Mononuclear cell (primary cell): ENCODE measurements around the gene DERA. TPM values are rescaled to one million over a fixed set of nuclear protein-coding genes. Genes with fewer than 3 reads are reported as not detected.
"Not testable (repeated sequence)": the region's sequence is repeated elsewhere in the genome, so short reads cannot be mapped to it uniquely, and the experiment has no call there.

Source experiments
- H3K27me3 ChIP-seq: 2 replicates; pipeline ENCODE4 v1.6.0; 2011; ENCODE audit warnings: low read length, control low read depth; ENCODE audit not compliant: insufficient read depth
- H3K4me1 ChIP-seq: 2 replicates; pipeline ENCODE4 v1.5.1; 2011; ENCODE audit warnings: mild to moderate bottlenecking, low read length, control low read depth; ENCODE audit not compliant: insufficient read depth
- H3K4me3 ChIP-seq: 2 replicates; pipeline ENCODE4 v1.5.1; 2011; ENCODE audit warnings: mild to moderate bottlenecking, low read length, moderate library complexity
- H3K9me3 ChIP-seq: 2 replicates; pipeline ENCODE4 v1.5.1; 2011; ENCODE audit warnings: low read depth, mild to moderate bottlenecking, control low read depth, low read length
- total RNA-seq: library from RNA; depleted of rRNA; stranded (reverse); fragments of >200 nt; gene quantifications from one replicate; pipeline ENCODE4 v1.2.3, GENCODE V29; 2012

DERA gene
- total RNA-seq, 1 donor, result 18.9 TPM

GRCh38 chr12:15931590-15932053 lies 20.5 kb downstream of the DERA start:
- no peaks in the 10 kb centered on the region for H3K9me3 ChIP-seq
- H3K4me1 ChIP-seq, result no peaks in the 10 kb centered on the region

GRCh38 chr12:15932327-15932726 lies 21.2 kb downstream of the DERA start:
- H3K9me3 ChIP-seq, result no peaks in the 10 kb centered on the region
- no peaks in the 10 kb centered on the region for H3K27me3 ChIP-seq
- H3K4me1 ChIP-seq, result no peaks in the 10 kb centered on the region
- no peak overlapping the region for H3K4me3 ChIP-seq

More at GRCh38 chr12:15931590-15932053, 20.5 kb downstream of the DERA start:
- Histone ChIP-seq H3K4me3 (no peak overlapping the region), H3K27me3 (no peaks in the 10 kb centered on the region)

GRCh38 chr12:15932971-15933370 lies 21.8 kb downstream of the DERA start:
- no peaks in the 10 kb centered on the region for H3K9me3 ChIP-seq
- H3K27me3 ChIP-seq, result no peaks in the 10 kb centered on the region
- no peak overlapping the region for H3K4me3 ChIP-seq
- no peaks in the 10 kb centered on the region for H3K4me1 ChIP-seq

GRCh38 chr12:15933751-15934150 lies 22.6 kb downstream of the DERA start:
- Histone ChIP-seq H3K9me3 (no peaks in the 10 kb centered on the region), H3K4me1 (no peaks in the 10 kb centered on the region), H3K27me3 (no peaks in the 10 kb centered on the region), H3K4me3 (no peak overlapping the region)

- Histone ChIP-seq H3K9me3 (no peaks in the 10 kb centered on the region), H3K4me1 (no peaks in the 10 kb centered on the region), H3K4me3 (no peak overlapping the region), H3K27me3 (no peaks in the 10 kb centered on the region)
Measured at GRCh38 chr12:15936751-15937150, 25.6 kb downstream of the DERA start.

- Histone ChIP-seq H3K9me3 (no peaks in the 10 kb centered on the region), H3K27me3 (no peaks in the 10 kb centered on the region), H3K4me1 (no peaks in the 10 kb centered on the region), H3K4me3 (no peak overlapping the region)
Measured at GRCh38 chr12:15937902-15938301, 26.8 kb downstream of the DERA start.

GRCh38 chr12:15939111-15939510 lies 28.0 kb downstream of the DERA start:
- Histone ChIP-seq H3K4me3 (no peak overlapping the region), H3K27me3 (no peaks in the 10 kb centered on the region), H3K4me1 (no peaks in the 10 kb centered on the region), H3K9me3 (no peaks in the 10 kb centered on the region)

GRCh38 chr12:15942475-15942874 lies 31.3 kb downstream of the DERA start:
- H3K9me3 ChIP-seq, result no peaks in the 10 kb centered on the region
- H3K4me3 ChIP-seq, result no peak overlapping the region
- H3K4me1 ChIP-seq, result no peaks in the 10 kb centered on the region
- no peaks in the 10 kb centered on the region for H3K27me3 ChIP-seq

GRCh38 chr12:15943519-15943918 lies 32.4 kb downstream of the DERA start:
- H3K27me3 ChIP-seq, H3K9me3 ChIP-seq, H3K4me3 ChIP-seq, H3K4me1 ChIP-seq: not testable (repeated sequence)

- not testable (repeated sequence) for H3K4me1 ChIP-seq, H3K4me3 ChIP-seq, H3K9me3 ChIP-seq, H3K27me3 ChIP-seq
Measured at GRCh38 chr12:15948461-15948860, 37.3 kb downstream of the DERA start.

GRCh38 chr12:15955281-15955680 lies 44.1 kb downstream of the DERA start:
- H3K9me3 ChIP-seq, result no peaks in the 10 kb centered on the region
- no peaks in the 10 kb centered on the region for H3K27me3 ChIP-seq
- H3K4me1 ChIP-seq, result no peaks in the 10 kb centered on the region
- H3K4me3 ChIP-seq, result no peak overlapping the region

- Histone ChIP-seq H3K9me3 (no peaks in the 10 kb centered on the region), H3K4me1 (no peaks in the 10 kb centered on the region), H3K27me3 (no peaks in the 10 kb centered on the region), H3K4me3 (no peak overlapping the region)
Measured at GRCh38 chr12:15956010-15956409, 44.9 kb downstream of the DERA start.

GRCh38 chr12:15956413-15957185 lies 45.5 kb downstream of the DERA start:
- Histone ChIP-seq H3K4me3 (no peak overlapping the region), H3K4me1 (no peaks in the 10 kb centered on the region), H3K9me3 (no peaks in the 10 kb centered on the region), H3K27me3 (no peaks in the 10 kb centered on the region)

- Histone ChIP-seq H3K9me3 (no peaks in the 10 kb centered on the region), H3K4me1 (no peaks in the 10 kb centered on the region), H3K4me3 (no peak overlapping the region), H3K27me3 (no peaks in the 10 kb centered on the region)
Measured at GRCh38 chr12:15962760-15963159, 51.6 kb downstream of the DERA start.

GRCh38 chr12:15963271-15963670 lies 52.1 kb downstream of the DERA start:
- H3K9me3 ChIP-seq, result no peaks in the 10 kb centered on the region
- H3K27me3 ChIP-seq, result no peaks in the 10 kb centered on the region
- H3K4me3 ChIP-seq, result no peak overlapping the region
- no peaks in the 10 kb centered on the region for H3K4me1 ChIP-seq

- Histone ChIP-seq H3K9me3 (no peaks in the 10 kb centered on the region), H3K4me1 (no peaks in the 10 kb centered on the region), H3K27me3 (no peaks in the 10 kb centered on the region), H3K4me3 (no peak overlapping the region)
Measured at GRCh38 chr12:15966426-15966825, 55.3 kb downstream of the DERA start.
